ENCODE measurements around the gene EIF4E2. TPM values are rescaled to one million over a fixed set of nuclear protein-coding genes. Genes with fewer than 3 reads are reported as not detected.

Gene EIF4E2
- total RNA-seq (10 to 100 TPM; 51.9 to 77.6 (median 61.6) TPM), polyA plus RNA-seq (10 to 100 TPM; 59.8 to 63.4 TPM), total RNA-seq (63.3 reads per million, percentile 76 among the genes with 10 or more reads in this experiment)

GRCh38 chr2:232550354-232551249, at the start of gene EIF4E2, which contains the start of gene TIGD1:
EIF4E2 (plus strand) TSS chr2:232550689; CDS start chr2:232550725, 36 bp downstream.
TIGD1 (minus strand) TSS chr2:232550557; CDS start chr2:232549882, 675 bp downstream.
- Histone ChIP-seq H3K36me3 (ENCODE audit: control insufficient read depth in 2 of 3, insufficient read depth in 3 of 3, low read length in 3 of 3) (peaks cover 0 to 16% (median 0%) of the 10 kb centered on the region in 3 experiments), H3K27ac (ENCODE audit: low read depth, low read length) (peak within 1 kb of the TSS; percentile 92), H3K27me3 (ENCODE audit: control insufficient read depth in 2 of 2, insufficient read depth in 2 of 2, low read length in 2 of 2) (no peaks in the 10 kb centered on the region), H3K9me3 (ENCODE audit: control insufficient read depth in 2 of 3, low read length in 3 of 3) (no peaks in the 10 kb centered on the region), H3K4me1 (ENCODE audit: control insufficient read depth in 2 of 2, insufficient read depth in 2 of 2, low read length in 2 of 2) (peaks cover 15 to 36% of the 10 kb centered on the region in 2 donors), H3K4me3 (ENCODE audit: low read length) (peak within 1 kb of the TSS; percentile 88)
- intact Hi-C loops (cut with micrococcal nuclease): loop anchor here (1.0 to 10.0 kb wide), 17 partner anchors 56 to 1747 kb away; partner anchors contain the start of genes ATG16L1 (in 2 of the 2), DIS3L2 (in 2 of the 2), GIGYF2 (in 2 of the 2) and COPS7B (in 1 of the 2)
- peak; percentile 82 to 93 (median 90) for DNase-seq
- H3K4me1 Mint-ChIP-seq: peaks cover 53 to 86% (median 83%) of the 10 kb centered on the region in 7 donors
- peaks cover 0 to 4% (median 0%) of the 10 kb centered on the region in 11 donors for H3K9me3 Mint-ChIP-seq
- H3K27ac Mint-ChIP-seq: peak within 1 kb of the TSS; percentile 97 to 100 (median 100)
- peak within 1 kb of the TSS; percentile 91 to 100 (median 100) for H3K4me3 Mint-ChIP-seq
- ChIA-PET POLR2A (interaction anchor here (0.5 to 1.4 kb wide), 9 partner anchors 13 to 1086 kb away, joined by 3 to 5 read pairs (median 3); partner anchors contain the start of genes ATG16L1, NCL, PDE6D and PTMA), CTCF (no interaction called here)
- H3K36me3 Mint-ChIP-seq: peaks cover 11 to 43% (median 34%) of the 10 kb centered on the region in 5 donors
- H3K27me3 Mint-ChIP-seq: no peaks in the 10 kb centered on the region
- ATAC-seq: peak; percentile 91

GRCh38 chr2:232501331-232501771, 49.1 kb upstream of the EIF4E2 start:
- POLR2A ChIA-PET: no interaction called here
- peaks cover 30 to 57% (median 42%) of the 10 kb centered on the region in 5 donors for H3K27me3 Mint-ChIP-seq

GRCh38 chr2:232501794-232502390, 48.6 kb upstream of the EIF4E2 start:
- DNase-seq (no peak), ATAC-seq (no peak)
- no peak overlapping the region for H3K4me3 ChIP-seq (ENCODE audit: low read length)
- peaks cover 0 to 7% of the 10 kb centered on the region in 2 donors for H3K27me3 ChIP-seq (ENCODE audit: control insufficient read depth in 2 of 2, insufficient read depth in 2 of 2, low read length in 2 of 2)
- intact Hi-C loops (cut with micrococcal nuclease): no loop called here
- Mint-ChIP-seq H3K27ac (no peak overlapping the region), H3K4me3 (peak overlapping the region in 2 of 10 donors; percentile 49 to 81), H3K9me3 (no peaks in the 10 kb centered on the region), H3K36me3 (no peaks in the 10 kb centered on the region), H3K27me3 (peaks cover 30 to 60% (median 42%) of the 10 kb centered on the region in 5 donors), H3K4me1 (peaks cover 0 to 9% (median 4%) of the 10 kb centered on the region in 7 donors)
- H3K4me1 ChIP-seq (ENCODE audit: control insufficient read depth in 2 of 2, insufficient read depth in 2 of 2, low read length in 2 of 2): peaks cover 0 to 4% of the 10 kb centered on the region in 2 donors
- no peaks in the 10 kb centered on the region for H3K9me3 ChIP-seq (ENCODE audit: control insufficient read depth in 2 of 3, low read length in 3 of 3)
- ChIA-PET CTCF (no interaction called here), POLR2A (no interaction called here)
- H3K36me3 ChIP-seq (ENCODE audit: control insufficient read depth in 2 of 3, insufficient read depth in 3 of 3, low read length in 3 of 3): no peaks in the 10 kb centered on the region
- H3K27ac ChIP-seq (ENCODE audit: low read depth, low read length): no peak overlapping the region

More at GRCh38 chr2:232501331-232501771, 49.1 kb upstream of the EIF4E2 start:
- ATAC-seq: no peak
- Mint-ChIP-seq H3K36me3 (no peaks in the 10 kb centered on the region), H3K4me1 (peaks cover 0 to 9% (median 4%) of the 10 kb centered on the region in 7 donors), H3K4me3 (peak overlapping the region in 2 of 10 donors; percentile 49 to 81), H3K9me3 (no peaks in the 10 kb centered on the region), H3K27ac (no peak overlapping the region)
- Histone ChIP-seq H3K27ac (ENCODE audit: low read depth, low read length) (no peak overlapping the region), H3K4me3 (ENCODE audit: low read length) (no peak overlapping the region), H3K27me3 (ENCODE audit: control insufficient read depth in 2 of 2, insufficient read depth in 2 of 2, low read length in 2 of 2) (peaks cover 0 to 7% of the 10 kb centered on the region in 2 donors), H3K36me3 (ENCODE audit: control insufficient read depth in 2 of 3, insufficient read depth in 3 of 3, low read length in 3 of 3) (no peaks in the 10 kb centered on the region), H3K9me3 (ENCODE audit: control insufficient read depth in 2 of 3, low read length in 3 of 3) (no peaks in the 10 kb centered on the region), H3K4me1 (ENCODE audit: control insufficient read depth in 2 of 2, insufficient read depth in 2 of 2, low read length in 2 of 2) (peaks cover 0 to 4% of the 10 kb centered on the region in 2 donors)
- CTCF ChIA-PET: no interaction called here
- intact Hi-C loops (cut with micrococcal nuclease): no loop called here
- no peak for DNase-seq

GRCh38 chr2:232502511-232502910, 48.0 kb upstream of the EIF4E2 start:
- Mint-ChIP-seq H3K27me3 (peaks cover 34 to 60% (median 42%) of the 10 kb centered on the region in 5 donors), H3K9me3 (no peaks in the 10 kb centered on the region), H3K4me1 (peaks cover 0 to 9% (median 4%) of the 10 kb centered on the region in 7 donors), H3K27ac (peak overlapping the region in 6 of 9 donors; percentile 17 to 75 (median 56)), H3K4me3 (peak overlapping the region; percentile 40 to 81 (median 67)), H3K36me3 (no peaks in the 10 kb centered on the region)
- no peaks in the 10 kb centered on the region for H3K9me3 ChIP-seq (ENCODE audit: control insufficient read depth in 2 of 3, low read length in 3 of 3)
- H3K27me3 ChIP-seq (ENCODE audit: control insufficient read depth in 2 of 2, insufficient read depth in 2 of 2, low read length in 2 of 2): peaks cover 0 to 7% of the 10 kb centered on the region in 2 donors
- POLR2A ChIA-PET: no interaction called here
- intact Hi-C loops (cut with micrococcal nuclease): no loop called here
- peaks cover 0 to 4% of the 10 kb centered on the region in 2 donors for H3K4me1 ChIP-seq (ENCODE audit: control insufficient read depth in 2 of 2, insufficient read depth in 2 of 2, low read length in 2 of 2)
- no peak overlapping the region for H3K27ac ChIP-seq (ENCODE audit: low read depth, low read length)
- peak in 5 of 9 donors; percentile 9 to 44 (median 34) for DNase-seq
- no peak overlapping the region for H3K4me3 ChIP-seq (ENCODE audit: low read length)
- peak; percentile 48 for ATAC-seq
- H3K36me3 ChIP-seq (ENCODE audit: control insufficient read depth in 2 of 3, insufficient read depth in 3 of 3, low read length in 3 of 3): no peaks in the 10 kb centered on the region
- CTCF ChIA-PET: no interaction called here

GRCh38 chr2:232502911-232503808, 47.3 kb upstream of the EIF4E2 start:
- peak overlapping the region in 8 of 10 donors; percentile 21 to 81 (median 46) for H3K4me3 Mint-ChIP-seq
- Histone ChIP-seq H3K4me3 (ENCODE audit: low read length) (no peak overlapping the region), H3K27me3 (ENCODE audit: control insufficient read depth in 2 of 2, insufficient read depth in 2 of 2, low read length in 2 of 2) (peaks cover 0 to 7% of the 10 kb centered on the region in 2 donors), H3K4me1 (ENCODE audit: control insufficient read depth in 2 of 2, insufficient read depth in 2 of 2, low read length in 2 of 2) (peaks cover 0 to 4% of the 10 kb centered on the region in 2 donors), H3K27ac (ENCODE audit: low read depth, low read length) (no peak overlapping the region), H3K36me3 (ENCODE audit: control insufficient read depth in 2 of 3, insufficient read depth in 3 of 3, low read length in 3 of 3) (no peaks in the 10 kb centered on the region), H3K9me3 (ENCODE audit: control insufficient read depth in 2 of 3, low read length in 3 of 3) (no peaks in the 10 kb centered on the region)
- ChIA-PET CTCF (no interaction called here), POLR2A (no interaction called here)
- peaks cover 34 to 60% (median 42%) of the 10 kb centered on the region in 5 donors for H3K27me3 Mint-ChIP-seq
- intact Hi-C loops (cut with micrococcal nuclease): no loop called here
- peaks cover 0 to 9% (median 4%) of the 10 kb centered on the region in 7 donors for H3K4me1 Mint-ChIP-seq
- peak; percentile 72 for ATAC-seq
- H3K9me3 Mint-ChIP-seq: no peaks in the 10 kb centered on the region
- no peaks in the 10 kb centered on the region for H3K36me3 Mint-ChIP-seq
- peak; percentile 36 to 64 (median 52) for DNase-seq
- H3K27ac Mint-ChIP-seq: peak overlapping the region in 3 of 9 donors; percentile 55 to 67 (median 57)
